Urothelium cell line (cell line): ENCODE measurements around the gene EBF4.
A peak's percentile ranks its signal among the peaks of the same experiment; 100 is the strongest.
"Not testable (repeated sequence)": the region's sequence is repeated elsewhere in the genome, so short reads cannot be mapped to it uniquely, and the experiment has no call there.

Experiments used
- DNase-seq: peaks from one replicate; pipeline ENCODE4 v3.0.0; 2011; ENCODE audit warnings: low spot score, mixed read lengths
- FAIRE-seq: peaks from 2 replicates; lab custom pipeline; 2011; peaks lifted over from hg19 to GRCh38; lab: Jason Lieb, UNC

Gene EBF4

GRCh38 chr20:2672446-2672845 is 20.1 kb upstream of the EBF4 start:
- DNase-seq, result no peak
- no peak for FAIRE-seq

GRCh38 chr20:2673453-2673852 is 19.1 kb upstream of the EBF4 start:
- FAIRE-seq, result no peak
- no peak for DNase-seq

- DNase-seq (no peak), FAIRE-seq (no peak)
These were observed 12.5 kb upstream of the EBF4 start for GRCh38 chr20:2680046-2680445.

GRCh38 chr20:2682040-2682439 is 10.5 kb upstream of the EBF4 start:
- not testable (repeated sequence) for DNase-seq, FAIRE-seq

GRCh38 chr20:2684817-2685216 is 7.8 kb upstream of the EBF4 start:
- FAIRE-seq, DNase-seq: not testable (repeated sequence)

GRCh38 chr20:2687514-2687913 is 5.1 kb upstream of the EBF4 start:
- DNase-seq (no peak), FAIRE-seq (no peak)

GRCh38 chr20:2688041-2688591 is 4.5 kb upstream of the EBF4 start:
- FAIRE-seq (no peak), DNase-seq (no peak)

GRCh38 chr20:2690213-2690612 is 2.4 kb upstream of the EBF4 start:
- no peak for FAIRE-seq
- DNase-seq, result no peak

- DNase-seq (no peak), FAIRE-seq (no peak)
These were observed 1.9 kb upstream of the EBF4 start for GRCh38 chr20:2690718-2691117.

GRCh38 chr20:2691127-2691526 is 1.5 kb upstream of the EBF4 start:
- no peak for DNase-seq
- FAIRE-seq, result no peak

GRCh38 chr20:2691663-2692035 is 931 bp upstream of the EBF4 start:
- DNase-seq (no peak), FAIRE-seq (no peak)

GRCh38 chr20:2692886-2693285 is 306 bp downstream of the EBF4 start:
- DNase-seq, result no peak
- no peak for FAIRE-seq

GRCh38 chr20:2693286-2694007 is 867 bp downstream of the EBF4 start:
- FAIRE-seq (no peak), DNase-seq (peak; percentile 67)

GRCh38 chr20:2694008-2694471 is 1.5 kb downstream of the EBF4 start:
- FAIRE-seq, result no peak
- peak; percentile 64 for DNase-seq

GRCh38 chr20:2694519-2694918 is 1.9 kb downstream of the EBF4 start:
- FAIRE-seq, result no peak
- no peak for DNase-seq

- DNase-seq (no peak), FAIRE-seq (no peak)
These were observed 2.8 kb downstream of the EBF4 start for GRCh38 chr20:2695206-2695983.

- not testable (repeated sequence) for FAIRE-seq, DNase-seq
These were observed 3.5 kb downstream of the EBF4 start for GRCh38 chr20:2695984-2696525.

- FAIRE-seq (no peak), DNase-seq (no peak)
These were observed 4.1 kb downstream of the EBF4 start for GRCh38 chr20:2696646-2697045.

- DNase-seq, result no peak
- FAIRE-seq, result no peak
These were observed 5.2 kb downstream of the EBF4 start for GRCh38 chr20:2697768-2698167.

- FAIRE-seq, result no peak
- no peak for DNase-seq
These were observed 5.7 kb downstream of the EBF4 start for GRCh38 chr20:2698186-2698817.

GRCh38 chr20:2698912-2699311 is 6.3 kb downstream of the EBF4 start:
- DNase-seq (no peak), FAIRE-seq (no peak)
